HUES64 (cell line): ENCODE results near the gene HAGH.

Source experiments
- H3K27ac ChIP-seq: 2 replicates; pipeline ENCODE4 v1.7.0; 2013; ENCODE audit warnings: low read depth, low read length, inconsistent platforms
- H3K27me3 ChIP-seq: 2 replicates; pipeline ENCODE4 v1.6.1; 2013; ENCODE audit warnings: mild to moderate bottlenecking, low read length; ENCODE audit not compliant: insufficient read depth
- H3K36me3 ChIP-seq: 2 replicates; pipeline ENCODE4 v1.6.1; 2013; ENCODE audit warnings: mild to moderate bottlenecking, low read length; ENCODE audit not compliant: insufficient read depth
- H3K4me1 ChIP-seq: 2 replicates; pipeline ENCODE4 v1.6.1; 2013; ENCODE audit warnings: mild to moderate bottlenecking, low read length, moderate library complexity; ENCODE audit not compliant: insufficient read depth
- H3K4me3 ChIP-seq: 2 replicates; pipeline ENCODE4 v1.5.1; 2013; ENCODE audit warnings: mild to moderate bottlenecking, low read length, moderate library complexity
- H3K9ac ChIP-seq: 2 replicates; pipeline ENCODE4 v1.6.1; 2013; ENCODE audit warnings: mild to moderate bottlenecking, low read depth, low read length
- H3K9me3 ChIP-seq: 2 replicates; pipeline ENCODE4 v1.6.1; 2013; ENCODE audit warnings: low read depth, low read length; ENCODE audit not compliant: insufficient read depth
- WGBS: fragments of 150-250, 120-280 bp; methylation state at CpG from one replicate; pipeline ENCODE4 v1.1.7; 2013; ENCODE audit warnings: missing lambda C conversion rate; 5-methylcytosine and 5-hydroxymethylcytosine counted together

HAGH gene

DNA sequence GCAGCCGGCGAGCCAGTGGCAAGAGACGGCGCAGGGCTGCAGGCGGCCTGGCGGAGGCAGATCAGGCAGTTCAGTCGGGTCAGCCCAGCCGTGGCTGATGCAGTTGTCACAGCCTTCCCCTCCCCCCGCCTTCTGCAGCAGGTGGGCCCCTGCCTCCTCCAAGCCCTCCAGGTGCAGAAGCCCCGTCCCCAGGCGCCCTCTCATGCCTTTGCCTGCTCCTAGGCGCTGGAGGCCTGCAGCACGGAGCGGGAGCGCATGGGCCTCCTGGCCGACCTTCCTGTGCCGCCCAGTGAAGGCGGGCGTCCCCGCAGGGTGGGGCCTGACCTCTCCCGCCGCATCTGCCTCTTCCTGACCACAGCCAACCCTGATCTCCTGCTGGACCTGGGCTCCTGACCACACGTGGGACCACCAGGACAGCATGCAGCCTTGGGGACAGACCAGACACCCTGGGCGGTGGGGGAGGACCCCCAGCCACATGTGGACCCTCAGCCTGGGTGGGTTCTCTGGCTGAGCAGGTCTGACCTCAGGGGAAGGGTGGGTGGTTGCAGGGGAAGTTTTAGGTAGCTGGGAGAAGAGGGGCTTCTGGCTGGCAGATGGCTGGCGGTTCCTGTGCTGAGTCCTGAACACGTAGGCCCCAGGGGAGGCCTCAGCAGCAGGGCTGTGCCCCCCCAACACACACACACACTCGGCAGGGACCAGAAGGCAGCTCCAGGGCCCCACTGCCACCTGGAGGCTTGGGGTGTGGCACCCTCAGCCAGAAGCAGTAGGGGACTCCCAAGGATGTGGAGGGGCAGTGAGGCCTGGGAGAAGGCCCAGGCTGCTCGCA is 50.6 kb downstream of the HAGH start:
- Histone ChIP-seq H3K36me3 (peaks cover 35% of the 10 kb centered on the region), H3K4me1 (no peaks in the 10 kb centered on the region; the same call in 1 of the 2 replicates), H3K27me3 (no peaks in the 10 kb centered on the region), H3K4me3 (no peak overlapping the region), H3K27ac (no peak overlapping the region), H3K9me3 (no peaks in the 10 kb centered on the region), H3K9ac (no peak overlapping the region)
- 96% methylated on average over 28 of the region's 28 CpGs for WGBS

DNA sequence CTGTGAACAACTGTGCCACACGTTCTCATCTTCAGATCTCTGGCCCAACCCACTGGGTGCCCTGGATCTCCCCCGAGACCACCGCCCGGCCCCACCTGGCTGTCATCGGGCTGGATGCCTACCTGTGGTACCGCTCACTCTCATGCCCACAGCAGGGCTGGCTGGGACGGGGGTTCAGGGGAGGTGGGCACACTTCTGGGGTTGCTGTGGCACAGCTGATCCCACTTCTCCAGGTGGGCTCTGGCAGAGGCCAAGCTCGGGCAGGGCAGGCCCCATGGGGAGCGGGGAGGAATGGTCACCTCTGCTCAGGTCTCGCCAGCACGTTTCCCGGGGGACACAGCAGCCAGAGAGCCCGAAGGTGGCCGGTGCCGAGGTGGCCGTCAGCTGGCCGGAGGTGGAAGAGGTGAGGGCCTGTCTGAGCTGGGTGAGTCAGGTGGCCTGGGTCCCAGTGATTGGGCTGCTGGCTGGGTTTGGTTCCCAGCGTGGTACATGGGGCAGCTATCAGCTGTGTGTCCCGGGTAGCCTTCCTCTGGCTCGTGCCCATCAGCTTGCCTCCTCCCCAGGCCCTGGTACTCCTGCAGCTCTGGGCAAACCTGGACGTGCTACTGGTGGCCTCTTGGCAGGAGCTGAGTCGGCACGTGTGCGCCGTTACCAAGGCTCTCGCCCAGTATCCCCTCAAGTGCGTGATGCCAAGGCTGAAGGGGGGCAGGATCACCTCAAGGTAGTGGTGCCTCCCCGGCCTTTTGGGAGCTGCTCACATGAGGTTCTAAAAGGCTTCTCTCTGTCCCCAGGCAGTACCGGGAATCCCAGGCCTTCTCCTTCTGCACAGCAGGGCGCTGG is 51.4 kb downstream of the HAGH start:
- Histone ChIP-seq H3K4me3 (no peak overlapping the region), H3K27me3 (no peaks in the 10 kb centered on the region), H3K9ac (0 out of 2 replicates have a peak overlapping the region, but pooled peaks have one; percentile 98), H3K27ac (no peak overlapping the region), H3K9me3 (no peaks in the 10 kb centered on the region), H3K4me1 (no peaks in the 10 kb centered on the region; the same call in 1 of the 2 replicates), H3K36me3 (peaks cover 30% of the 10 kb centered on the region)
- 95% methylated on average over 30 of the region's 30 CpGs for WGBS

DNA sequence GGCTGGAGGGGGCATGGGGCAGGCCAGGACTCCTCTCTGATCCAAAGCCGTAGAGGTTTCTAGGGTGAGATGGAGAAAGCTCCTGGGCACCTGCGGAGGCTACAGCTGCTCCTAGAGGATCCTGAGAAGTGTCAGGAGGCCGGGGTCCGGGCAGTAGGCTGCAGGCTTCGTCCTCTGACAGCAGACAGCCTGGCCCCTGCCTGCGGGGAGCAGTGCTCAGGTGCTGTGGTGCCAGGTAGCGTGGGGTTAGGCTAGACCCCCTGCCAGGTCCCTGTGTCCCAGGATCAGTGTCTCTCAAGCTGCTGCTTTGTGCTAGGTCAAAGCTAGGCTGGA is 52.2 kb downstream of the HAGH start:
- H3K9me3 ChIP-seq: no peaks in the 10 kb centered on the region
- WGBS: 93% methylated on average over 7 of the region's 7 CpGs
- peak overlapping the region; percentile 93 for H3K4me3 ChIP-seq
- H3K9ac ChIP-seq: 0 out of 2 replicates have a peak overlapping the region, but pooled peaks have one; percentile 98
- H3K4me1 ChIP-seq: no peaks in the 10 kb centered on the region; the same call in 1 of the 2 replicates
- no peak overlapping the region for H3K27ac ChIP-seq
- no peaks in the 10 kb centered on the region for H3K27me3 ChIP-seq
- peaks cover 30% of the 10 kb centered on the region for H3K36me3 ChIP-seq

DNA sequence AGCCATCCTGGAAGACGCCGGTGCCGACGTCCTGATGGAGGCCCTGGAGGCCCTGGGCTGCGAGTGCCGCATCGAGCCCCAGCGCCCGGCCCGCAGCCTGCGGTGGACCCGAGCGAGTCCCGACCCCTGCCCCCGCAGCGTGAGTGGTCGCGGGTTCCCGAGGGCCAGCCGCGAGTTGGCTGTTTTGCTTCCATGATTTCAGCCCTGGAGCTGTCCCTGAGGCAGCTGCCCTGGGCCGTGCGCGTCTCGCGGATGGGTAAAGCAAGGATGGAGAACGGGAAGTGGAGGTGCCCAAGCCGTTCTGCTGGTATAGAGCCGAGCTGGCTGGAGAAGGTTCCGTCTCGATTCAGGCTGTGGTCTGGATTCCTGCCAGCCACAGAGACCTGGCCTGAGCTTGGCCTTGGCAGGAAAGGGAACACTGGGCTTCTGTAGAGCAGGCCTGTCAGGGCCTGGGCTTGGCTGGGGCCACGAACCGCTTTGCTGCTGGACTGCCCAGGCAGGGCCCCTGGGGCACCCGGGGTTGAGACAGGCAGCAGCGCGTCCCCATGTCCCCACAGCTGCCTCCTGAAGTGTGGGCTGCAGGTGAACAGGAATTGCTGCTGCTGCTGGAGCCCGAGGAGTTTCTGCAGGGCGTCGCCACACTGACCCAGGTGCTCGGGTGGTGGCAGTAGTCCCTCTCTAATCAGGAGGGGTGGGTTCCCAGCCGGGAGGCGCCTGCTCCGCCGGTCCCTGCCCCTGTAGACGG is 52.8 kb downstream of the HAGH start:
- Histone ChIP-seq H3K9me3 (no peaks in the 10 kb centered on the region), H3K9ac (peak overlapping the region; percentile 98), H3K4me3 (peak overlapping the region; percentile 93), H3K4me1 (no peaks in the 10 kb centered on the region; the same call in 1 of the 2 replicates), H3K27me3 (no peaks in the 10 kb centered on the region), H3K27ac (peak overlapping the region; percentile 86; the same call in 1 of the 2 replicates), H3K36me3 (peaks cover 29% of the 10 kb centered on the region)
- WGBS: 33% methylated on average over 45 of the region's 45 CpGs

DNA sequence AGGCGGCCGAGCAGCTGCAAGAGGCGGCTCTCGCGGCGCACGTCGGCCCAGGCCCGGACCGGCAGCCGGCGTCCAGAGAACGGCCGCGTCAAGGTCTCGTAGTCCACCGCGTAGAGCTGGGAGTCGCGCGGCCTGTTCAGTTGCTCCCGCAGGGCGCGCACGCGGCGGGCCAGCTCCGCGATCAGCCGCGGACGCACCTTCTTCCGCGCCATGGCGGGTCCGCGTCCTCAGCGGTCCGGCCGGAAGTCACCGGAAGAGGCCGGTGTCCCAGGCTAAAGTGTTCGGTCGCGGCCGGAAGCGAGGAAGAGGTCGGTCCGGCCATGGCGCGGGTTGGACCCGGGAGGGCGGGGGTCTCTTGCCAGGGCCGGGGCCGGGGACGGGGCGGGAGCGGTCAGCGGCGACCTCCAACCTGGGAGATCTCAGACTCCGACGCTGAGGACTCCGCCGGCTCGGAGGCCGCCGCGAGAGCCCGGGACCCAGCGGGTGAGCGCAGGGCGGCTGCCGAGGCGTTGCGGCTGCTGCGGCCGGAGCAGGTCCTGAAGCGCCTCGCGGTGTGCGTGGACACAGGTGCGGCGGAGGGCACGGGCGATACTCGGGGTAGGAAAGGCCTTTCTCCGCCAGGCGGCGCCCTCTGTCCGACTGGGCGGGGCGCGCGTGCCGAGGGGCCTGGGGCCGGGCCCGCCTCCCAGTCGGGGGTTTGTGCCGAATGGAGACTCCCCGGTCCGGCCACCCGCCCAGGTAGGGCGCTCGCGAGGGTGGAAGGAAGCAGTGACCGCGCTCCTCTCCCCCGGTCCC is 53.5 kb downstream of the HAGH start, which contains the start of gene MRPS34:
Gene MRPS34, minus strand, starts transcription at position 227 of the 795 bp plus-strand sequence. Its CDS starts 15 bp downstream, at position 212.
- no peaks in the 10 kb centered on the region; the same call in 1 of the 2 replicates for H3K4me1 ChIP-seq
- H3K9me3 ChIP-seq: no peaks in the 10 kb centered on the region
- peak within 1 kb of the TSS; percentile 93 for H3K4me3 ChIP-seq
- WGBS: under 1% methylated on average over 108 of the region's 108 CpGs
- peak within 1 kb of the TSS; percentile 98 for H3K9ac ChIP-seq
- H3K27me3 ChIP-seq: no peaks in the 10 kb centered on the region
- peaks cover 33% of the 10 kb centered on the region for H3K36me3 ChIP-seq
- peak within 1 kb of the TSS; percentile 86 for H3K27ac ChIP-seq

DNA sequence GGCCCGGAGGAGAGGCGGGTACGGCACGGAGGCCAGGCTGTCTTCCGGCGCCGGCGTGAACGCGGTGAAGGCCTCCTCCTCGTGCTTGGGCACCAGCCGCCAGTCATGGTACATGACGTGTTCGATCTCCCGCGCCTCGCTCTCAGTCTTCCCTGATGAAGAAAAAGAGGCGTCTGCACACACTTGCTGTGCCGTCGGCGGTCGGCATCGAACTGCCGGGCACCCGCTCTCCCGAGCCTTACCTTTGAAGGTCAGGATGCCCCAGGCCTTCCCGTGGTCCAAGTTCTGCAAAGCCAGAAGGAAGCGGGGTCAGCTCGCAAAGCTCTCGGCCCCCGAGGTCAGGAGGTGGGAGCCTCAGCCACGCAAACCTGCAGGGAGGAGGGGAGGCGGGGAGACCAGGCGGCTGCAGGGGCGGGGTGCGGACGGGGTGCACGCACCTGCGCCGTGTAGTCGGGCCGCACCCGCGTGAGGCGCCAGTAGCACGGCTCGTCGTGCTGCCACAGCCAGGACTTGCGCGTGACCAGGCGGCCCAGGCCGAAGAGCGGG is 54.2 kb downstream of the HAGH start, which contains the start of gene EME2:
Gene EME2, plus strand, starts transcription at position 449 of the 546 bp plus-strand sequence. CDS start 418 bp downstream, outside the sequence.
- Histone ChIP-seq H3K9me3 (no peaks in the 10 kb centered on the region), H3K4me3 (peak within 1 kb of the TSS; percentile 93), H3K27me3 (no peaks in the 10 kb centered on the region), H3K9ac (peak within 1 kb of the TSS; percentile 98), H3K4me1 (no peaks in the 10 kb centered on the region; the same call in 1 of the 2 replicates), H3K27ac (peak within 1 kb of the TSS; percentile 86), H3K36me3 (peaks cover 36% of the 10 kb centered on the region)
- WGBS: 1% methylated on average over 53 of the region's 53 CpGs

DNA sequence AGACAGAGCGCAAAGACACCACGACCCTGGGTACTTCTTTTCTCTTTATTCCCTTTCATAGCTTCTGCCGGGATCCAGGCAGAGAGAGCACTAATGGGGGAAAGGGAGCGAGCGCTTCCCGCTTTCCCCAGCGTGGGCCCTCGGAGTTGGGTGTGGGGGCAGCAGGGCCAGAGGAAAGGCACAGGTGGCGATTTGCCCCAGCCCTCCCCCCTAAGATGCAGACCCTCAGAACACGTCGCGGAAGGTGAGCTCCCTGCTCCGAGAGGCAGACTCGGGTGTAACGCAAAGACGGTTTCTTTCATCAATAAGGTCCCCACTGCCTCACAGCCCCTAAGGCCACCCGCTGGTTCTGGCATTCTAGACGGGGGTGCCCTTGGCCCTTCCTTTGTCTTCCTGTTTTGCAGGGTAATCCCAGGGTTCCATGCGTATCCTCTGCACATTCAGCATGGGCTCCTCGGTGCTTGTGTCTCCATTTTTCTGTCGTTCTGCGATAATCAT is 54.7 kb downstream of the HAGH start:
- Histone ChIP-seq H3K27me3 (no peaks in the 10 kb centered on the region), H3K4me1 (no peaks in the 10 kb centered on the region; the same call in 1 of the 2 replicates), H3K9ac (peak overlapping the region; percentile 98), H3K9me3 (no peaks in the 10 kb centered on the region), H3K36me3 (peaks cover 36% of the 10 kb centered on the region), H3K4me3 (peak overlapping the region; percentile 93), H3K27ac (peak overlapping the region; percentile 86)
- 2% methylated on average over 22 of the region's 22 CpGs for WGBS

DNA sequence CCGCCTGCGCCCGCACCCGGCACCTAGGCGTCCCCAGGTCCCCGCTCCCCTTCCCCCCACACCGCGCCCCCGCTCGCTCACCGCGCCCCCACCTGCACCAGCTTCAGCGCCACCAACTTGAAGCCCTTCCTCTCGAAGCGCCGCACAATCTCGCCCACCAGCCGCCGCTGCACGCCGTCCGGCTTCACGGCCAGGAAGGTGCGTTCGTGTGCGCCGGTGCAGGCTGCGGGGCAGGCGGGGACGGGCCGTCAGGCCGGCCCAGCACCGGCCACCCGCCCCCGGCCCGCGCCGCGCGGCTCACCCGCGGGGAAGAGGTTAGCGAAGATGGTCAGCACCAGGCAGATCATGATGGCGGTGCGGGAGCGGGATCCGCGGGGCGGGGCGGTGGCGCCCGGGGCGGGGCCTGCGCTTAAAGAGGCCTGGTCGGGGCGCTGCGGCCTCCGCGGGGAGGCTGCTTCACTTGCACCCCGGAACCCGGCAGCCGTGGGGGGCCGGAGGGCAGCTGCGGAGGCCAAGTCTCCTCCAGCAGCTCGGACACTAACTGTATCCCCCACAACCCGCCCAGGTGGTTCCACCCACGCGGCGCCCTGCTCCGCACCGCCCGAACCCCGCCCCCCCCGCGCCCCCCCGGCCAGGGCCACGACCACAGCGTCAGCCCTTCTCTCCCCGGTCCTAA is 55.3 kb downstream of the HAGH start, which contains the start of gene NME3:
Gene NME3, minus strand, starts transcription at position 356 of the 676 bp plus-strand sequence. Its CDS starts 9 bp downstream, at position 347.
- H3K27ac ChIP-seq: peak within 1 kb of the TSS; percentile 86
- no peaks in the 10 kb centered on the region; the same call in 1 of the 2 replicates for H3K4me1 ChIP-seq
- no peaks in the 10 kb centered on the region for H3K9me3 ChIP-seq
- under 1% methylated on average over 75 of the region's 79 CpGs for WGBS
- peak within 1 kb of the TSS; percentile 93 for H3K4me3 ChIP-seq
- H3K36me3 ChIP-seq: peaks cover 33% of the 10 kb centered on the region
- H3K9ac ChIP-seq: peak within 1 kb of the TSS; percentile 98
- no peaks in the 10 kb centered on the region for H3K27me3 ChIP-seq
